HG03575 (cell line): ENCODE data around the gene CELF4.

ENCODE experiments used
- ATAC-seq: cut with Tn5 transposase; IDR thresholded peaks from one replicate; pipeline ENCODE4 v1.9.1; 2021; ENCODE audit not compliant: unreplicated experiment, insufficient number of reproducible peaks, low FRiP score; ENCODE audit errors: extremely low read depth

The CELF4 gene

DNA sequence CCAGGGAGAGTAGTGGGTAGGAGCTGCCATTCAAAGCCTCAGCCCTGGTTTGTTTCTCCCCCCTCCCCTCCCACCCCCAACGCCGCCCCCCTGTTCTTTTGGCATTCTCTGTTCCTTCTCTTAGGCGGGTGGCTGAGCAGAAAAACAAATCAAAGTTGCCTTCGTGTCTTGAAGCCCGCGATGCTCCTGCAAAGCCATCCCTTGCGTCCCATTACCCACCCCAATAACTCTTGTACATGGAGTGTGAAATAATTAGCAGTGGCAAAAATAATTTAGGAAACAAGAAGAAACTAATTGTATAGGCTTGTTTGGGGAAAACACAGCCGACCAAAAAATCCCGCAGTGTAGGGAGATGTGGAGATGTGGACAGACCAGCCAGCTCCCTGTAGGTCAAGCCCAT is 59.6 kb downstream of the CELF4 start:
- ATAC-seq: no peak

DNA sequence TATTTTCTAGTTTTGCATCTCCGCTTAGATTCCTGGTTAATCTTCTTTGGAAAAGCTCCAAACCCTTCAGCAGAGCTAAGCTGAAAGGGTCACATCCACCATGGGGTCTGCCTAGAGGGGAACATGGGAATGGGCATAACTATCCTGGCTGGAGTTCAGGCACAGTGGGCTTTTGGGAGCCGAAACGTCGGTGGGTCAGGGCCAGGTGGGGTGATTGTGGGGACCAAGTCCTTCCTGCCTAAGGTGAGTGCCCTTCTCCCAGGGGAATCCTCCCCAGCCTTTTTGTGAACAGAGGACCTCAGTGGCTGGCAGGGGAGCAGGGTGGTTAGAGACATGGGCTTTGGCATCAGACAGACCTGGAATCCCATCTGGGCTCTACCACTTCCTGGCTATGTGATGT is 60.3 kb downstream of the CELF4 start:
- ATAC-seq: no peak

DNA sequence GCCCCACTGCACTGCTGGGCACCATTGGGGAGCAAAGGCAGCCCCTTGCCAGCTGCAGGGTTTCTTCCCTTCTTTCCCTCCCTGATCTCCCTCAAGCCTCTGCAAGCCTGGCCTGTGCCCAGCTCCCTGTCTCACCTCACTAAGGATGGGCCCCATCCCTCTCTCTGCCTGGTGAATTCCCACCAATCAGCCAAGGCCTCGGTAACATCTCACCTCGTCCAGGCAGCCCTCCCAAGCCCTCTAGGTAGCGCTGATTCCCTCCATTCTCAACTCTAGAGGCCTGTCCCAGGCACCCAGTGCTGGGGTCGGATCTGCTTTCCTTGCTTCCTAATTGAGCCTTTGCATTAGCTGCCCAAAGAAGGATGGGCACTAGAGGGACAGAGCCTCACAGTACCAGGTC is 63.0 kb downstream of the CELF4 start:
- no peak for ATAC-seq

DNA sequence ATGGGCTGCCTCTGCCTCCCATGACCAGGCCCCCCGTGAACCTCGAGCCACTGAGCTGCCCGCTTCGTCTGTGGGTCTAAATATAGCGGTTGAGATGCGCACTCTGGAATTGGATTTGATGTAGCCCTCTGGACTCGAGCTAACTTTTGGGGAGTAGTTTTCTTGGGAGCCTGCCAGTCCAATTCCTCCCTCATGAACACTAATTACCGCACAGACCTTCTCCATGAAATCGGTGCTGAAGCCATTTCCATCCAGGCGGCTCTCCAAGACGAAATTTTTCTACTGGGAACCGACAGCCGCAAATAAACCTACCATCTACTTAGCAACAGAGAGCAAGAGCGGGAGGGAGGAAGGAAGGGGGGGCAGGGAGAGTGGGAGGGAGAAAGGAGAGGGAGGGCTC is 63.6 kb downstream of the CELF4 start:
- ATAC-seq: no peak

DNA sequence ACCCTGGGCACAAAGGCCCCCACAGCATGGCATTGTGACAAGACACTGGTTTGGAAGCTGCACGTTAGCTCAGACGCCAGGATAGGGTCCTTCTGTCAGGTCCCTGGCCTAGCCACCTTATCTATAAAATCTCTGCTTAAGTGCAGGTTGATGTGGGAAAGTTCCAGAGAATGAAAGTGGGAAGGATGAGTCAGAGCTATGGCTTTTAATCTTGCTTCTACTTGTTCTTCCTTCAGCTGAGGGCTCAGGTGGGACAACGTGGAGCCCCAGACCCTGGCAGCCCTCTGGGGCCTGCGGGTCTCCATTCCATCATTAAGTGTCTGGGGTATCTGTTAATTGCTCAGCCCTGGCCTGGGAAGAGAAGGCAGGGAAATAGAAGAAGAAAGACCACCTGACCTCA is 64.5 kb downstream of the CELF4 start:
- ATAC-seq: no peak

DNA sequence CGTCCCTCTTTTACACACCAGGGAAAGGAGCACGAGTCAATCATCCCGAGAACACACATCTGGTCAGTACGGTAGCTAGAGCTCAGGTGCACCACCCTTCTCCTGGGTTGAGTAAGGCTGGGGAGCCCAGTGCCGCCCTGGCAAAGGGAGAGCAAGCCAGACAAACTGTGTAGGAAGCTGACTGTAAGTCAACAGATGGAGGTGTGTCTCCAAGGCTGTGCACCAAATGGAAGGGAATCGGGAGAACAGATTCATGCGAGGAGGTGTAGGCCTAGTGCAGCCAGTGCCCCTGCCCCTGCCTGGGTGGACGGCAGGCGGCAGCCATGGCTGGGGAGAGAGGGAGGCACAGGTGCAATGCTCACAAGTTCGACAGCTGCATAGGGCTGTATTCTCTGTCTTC is 65.7 kb downstream of the CELF4 start:
- no peak for ATAC-seq

DNA sequence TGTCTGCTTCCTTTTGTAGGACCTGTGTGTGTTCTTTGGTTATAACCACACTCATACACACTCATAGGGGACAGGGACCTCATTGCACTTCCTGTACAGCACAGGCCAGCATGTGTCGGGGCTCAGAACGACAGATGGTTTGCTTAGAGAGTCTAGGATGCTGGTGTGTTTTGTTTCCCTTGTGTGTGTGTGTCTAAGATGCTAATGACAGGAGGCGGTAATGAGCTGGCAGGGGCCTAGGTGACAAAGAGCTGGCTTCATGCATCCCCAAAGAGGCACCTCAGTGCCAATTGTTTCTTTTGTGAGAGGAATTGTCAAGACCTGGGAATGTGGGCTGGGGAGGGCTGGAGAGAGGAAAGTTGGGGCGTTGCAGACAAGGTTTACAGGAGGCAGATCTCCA is 66.6 kb downstream of the CELF4 start:
- no peak for ATAC-seq

DNA sequence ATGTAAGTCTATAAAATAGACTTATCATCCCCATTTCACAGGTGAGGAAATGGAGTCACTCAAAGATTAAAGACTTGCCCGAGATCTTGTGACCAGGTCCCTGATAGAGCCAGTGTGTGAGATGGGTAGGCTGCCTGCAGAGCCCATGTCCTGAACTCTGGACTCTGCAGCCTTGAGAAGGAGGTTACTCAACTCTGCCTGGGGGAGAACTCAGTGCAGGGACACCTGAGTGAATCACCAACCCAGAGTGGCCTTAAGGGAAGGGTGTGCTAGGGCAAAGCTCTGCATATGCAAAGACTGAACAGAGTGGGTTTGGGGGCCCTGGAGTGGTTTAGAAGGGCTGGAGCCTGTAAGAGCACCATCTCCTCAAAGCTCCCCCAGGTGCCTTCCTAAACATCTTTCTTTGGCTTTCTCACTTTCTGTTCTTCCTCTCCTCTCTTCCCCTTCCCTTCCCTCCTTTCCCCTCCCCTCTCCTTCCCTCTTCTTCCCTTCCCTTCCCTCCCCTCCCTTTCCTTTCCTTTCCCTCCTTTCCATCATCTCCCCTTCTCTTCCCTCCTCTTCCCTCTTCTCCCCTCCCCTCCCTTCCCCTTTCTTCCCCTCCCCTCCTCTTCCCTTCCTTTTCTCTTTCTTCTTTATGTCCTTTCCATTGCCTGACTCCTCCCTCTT is 67.6 kb downstream of the CELF4 start:
- no peak for ATAC-seq

DNA sequence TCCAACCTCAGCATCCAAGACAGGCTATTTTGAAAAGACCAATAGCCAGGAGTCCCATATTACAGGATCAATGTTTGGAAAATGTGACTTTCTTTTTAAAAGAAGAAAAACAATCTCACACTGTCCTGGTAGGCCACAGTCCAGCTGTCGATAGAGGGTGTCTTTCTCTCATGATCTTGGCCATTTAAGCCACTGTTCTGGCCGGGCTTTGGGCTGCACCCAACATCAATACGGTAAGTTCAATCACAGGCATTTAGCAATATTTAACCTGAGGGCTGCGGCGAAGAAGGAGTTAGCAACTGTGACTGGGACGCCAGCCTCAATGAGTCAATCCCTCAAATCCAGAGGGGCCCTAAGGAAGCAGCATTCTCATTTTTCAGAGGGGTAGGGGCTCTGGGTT is 69.0 kb downstream of the CELF4 start:
- ATAC-seq: no peak

DNA sequence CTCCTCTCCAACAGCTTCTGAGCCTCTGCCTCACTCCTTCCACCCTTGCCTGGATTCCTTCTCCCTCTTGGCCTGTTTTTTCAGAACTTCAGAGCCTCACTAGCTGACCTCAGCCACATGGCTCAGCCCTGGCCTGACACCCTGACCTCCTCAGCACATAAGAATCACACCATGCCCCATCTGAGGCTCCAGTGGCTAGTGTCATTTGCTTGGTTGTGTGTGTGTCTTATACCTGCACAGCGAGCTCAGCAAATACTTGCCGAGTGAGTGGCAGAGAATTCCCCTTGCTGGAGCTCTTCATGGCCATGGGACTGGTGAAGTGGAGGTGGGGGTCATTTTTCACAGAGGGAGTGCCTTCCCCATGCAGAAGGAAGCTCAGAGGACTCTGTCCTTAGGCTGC is 70.2 kb downstream of the CELF4 start:
- ATAC-seq: no peak

DNA sequence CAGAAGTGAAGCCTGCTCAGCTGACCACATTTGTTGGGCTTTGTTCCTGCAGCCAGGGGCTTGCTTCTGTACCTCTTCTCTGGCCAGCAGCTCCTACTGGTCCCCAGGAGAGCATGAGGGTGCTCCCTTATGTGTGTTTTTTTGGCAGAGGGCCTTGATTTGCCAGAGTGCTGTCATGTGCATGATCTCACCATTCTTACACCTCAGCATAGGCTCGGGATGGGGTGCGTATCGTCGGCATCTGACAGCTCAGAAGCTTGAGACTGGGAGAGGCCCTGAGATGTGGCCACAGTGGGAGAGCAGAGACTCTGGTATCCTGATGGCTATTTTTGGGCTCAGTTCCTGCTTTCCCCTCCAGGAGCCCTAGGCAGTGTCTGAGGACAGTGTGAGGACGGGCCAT is 71.2 kb downstream of the CELF4 start:
- ATAC-seq: no peak

DNA sequence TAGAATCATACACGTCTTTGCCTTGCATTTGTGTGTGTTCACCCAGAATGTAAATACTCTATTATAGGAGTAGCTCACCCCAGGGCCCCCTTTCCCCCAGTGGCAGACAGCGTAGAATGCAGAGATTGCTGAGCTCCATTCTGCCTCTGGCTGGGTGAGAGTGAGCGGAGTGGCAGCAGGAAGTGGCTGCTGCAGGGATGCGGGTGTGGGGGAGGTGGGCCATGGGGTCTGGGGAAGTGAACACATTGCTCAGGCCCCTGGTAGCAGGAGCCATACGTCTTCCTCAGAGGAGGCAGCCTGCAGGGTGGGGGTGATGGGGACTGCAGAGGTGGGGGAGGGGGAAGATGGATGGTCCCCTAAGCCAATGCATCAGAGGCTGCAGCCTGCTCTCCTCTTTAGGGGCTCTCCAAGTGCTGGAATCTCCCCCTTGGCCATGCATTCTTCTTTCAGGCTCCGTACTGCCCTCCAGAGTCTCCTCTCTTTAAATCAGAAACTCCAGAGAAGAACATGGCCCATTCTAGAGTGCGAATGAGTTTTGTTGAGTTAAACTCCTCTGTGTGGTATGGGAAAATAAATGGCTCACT is 72.2 kb downstream of the CELF4 start:
- no peak for ATAC-seq

DNA sequence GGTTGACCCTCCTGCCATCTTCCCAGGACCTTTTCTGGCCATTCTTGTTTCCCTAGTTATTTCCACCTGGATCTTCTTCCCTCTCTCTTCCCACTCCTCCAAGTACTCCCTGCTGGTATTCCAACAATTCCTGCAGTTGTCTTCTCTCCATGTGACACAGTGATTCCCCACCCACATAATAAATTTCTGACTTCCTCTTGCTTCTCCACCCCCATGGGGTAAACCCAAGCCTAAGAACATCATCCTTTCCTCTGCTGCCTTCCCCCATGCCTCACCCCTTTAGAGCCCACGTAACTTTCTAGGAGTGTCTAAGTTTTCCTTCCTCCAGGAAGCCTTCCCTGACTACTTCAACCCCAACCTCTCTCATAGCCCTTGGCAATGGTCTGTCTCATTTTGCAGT is 72.6 kb downstream of the CELF4 start:
- ATAC-seq: no peak

DNA sequence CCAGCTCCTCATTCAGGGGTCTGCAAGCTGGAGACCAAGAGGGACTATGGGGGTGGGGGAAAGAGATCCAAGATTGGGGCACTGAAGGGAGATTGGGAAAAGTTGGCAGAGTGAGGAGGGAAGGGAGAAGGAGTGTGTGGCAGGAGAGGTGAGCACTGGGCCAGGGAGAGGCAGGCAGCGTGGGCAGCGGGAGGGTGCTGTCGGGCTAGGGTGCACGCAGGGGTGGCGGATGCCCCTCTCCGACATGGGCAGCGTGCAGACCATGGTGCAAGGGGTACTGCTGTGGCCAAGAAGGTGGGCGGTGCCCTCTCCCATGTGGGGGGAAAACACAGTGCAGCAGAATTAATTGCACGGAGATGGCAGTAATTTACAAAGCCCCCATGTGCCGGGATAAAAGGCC is 74.1 kb downstream of the CELF4 start:
- no peak for ATAC-seq

DNA sequence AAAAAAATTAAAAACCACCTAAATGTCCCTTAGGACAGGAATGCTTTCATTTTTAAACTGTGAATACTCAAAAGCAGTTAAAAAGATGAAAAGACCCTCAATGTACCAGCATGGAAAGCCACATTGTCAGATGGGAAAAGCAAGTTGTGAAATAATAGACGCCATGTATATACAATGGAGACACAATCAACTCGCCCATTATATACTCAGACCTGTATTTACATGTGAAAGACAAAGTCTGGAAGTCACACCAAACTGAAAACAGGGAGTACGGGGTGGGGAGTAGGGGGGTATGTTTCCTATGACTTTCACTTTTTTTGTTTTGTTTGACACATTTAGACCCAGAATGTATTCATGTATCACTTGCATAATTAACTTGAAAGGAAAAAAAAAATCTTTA is 75.6 kb downstream of the CELF4 start:
- no peak for ATAC-seq

DNA sequence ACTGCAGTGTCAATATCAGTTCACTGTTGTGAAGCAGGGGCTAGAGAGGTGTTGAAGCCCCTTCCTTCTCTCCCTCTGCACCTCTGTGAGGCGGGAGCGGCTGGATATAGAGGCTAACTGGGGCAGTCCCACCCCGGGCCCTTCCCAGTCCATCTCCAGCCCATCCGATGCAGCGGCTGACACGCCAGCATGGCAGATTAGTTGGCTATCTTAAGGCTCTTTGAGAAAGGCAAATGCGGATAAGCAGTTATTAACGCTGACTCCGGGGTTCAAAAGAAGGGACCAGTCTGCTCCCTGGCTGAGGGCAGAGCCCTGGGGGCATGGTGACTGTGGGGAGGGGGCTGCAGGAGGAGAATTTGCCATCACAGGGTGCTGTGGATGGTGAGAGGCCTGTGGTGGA is 76.6 kb downstream of the CELF4 start:
- ATAC-seq: no peak

DNA sequence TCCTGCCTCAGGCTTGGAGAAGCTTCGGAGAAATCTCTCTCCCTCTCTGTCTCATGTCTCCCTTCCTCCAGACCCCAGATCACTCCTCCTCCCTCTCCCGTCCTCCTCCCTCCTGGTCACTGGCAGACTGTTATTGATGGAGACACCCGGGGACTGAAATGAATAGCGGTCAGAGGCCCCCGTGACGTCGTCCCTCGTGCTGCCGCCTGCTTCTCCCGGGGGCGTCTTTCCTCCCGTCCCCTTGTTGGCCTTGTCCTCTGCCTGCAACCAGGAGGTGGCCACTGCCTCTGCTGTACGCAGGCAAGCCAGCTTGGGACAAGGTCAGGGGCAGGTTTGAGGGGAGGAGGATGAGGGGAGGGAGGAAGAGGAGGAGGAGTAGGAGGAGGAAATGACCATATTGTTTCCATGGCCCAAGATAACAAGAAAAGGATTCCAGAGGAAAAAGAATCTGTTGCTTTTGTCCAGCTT is 78.2 kb downstream of the CELF4 start:
- no peak for ATAC-seq

DNA sequence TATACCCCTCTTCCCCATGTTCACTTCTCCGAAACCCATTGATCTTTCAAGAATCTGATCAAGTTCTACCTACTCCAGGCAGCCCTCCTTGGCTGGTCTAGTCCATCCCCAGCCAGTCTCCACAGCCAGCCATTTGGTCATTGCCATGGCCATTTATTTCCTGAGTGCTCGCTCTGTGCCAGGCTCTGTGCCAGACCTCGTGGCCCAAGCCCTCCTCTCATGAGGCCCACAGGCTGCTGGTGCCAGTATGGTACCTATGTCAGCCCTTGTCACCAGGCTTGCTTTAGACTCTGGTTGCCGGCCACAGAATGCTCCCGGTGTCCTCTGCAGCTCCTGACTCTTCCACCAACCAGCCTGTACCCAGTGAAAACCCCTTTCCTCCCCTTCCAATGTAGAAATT is 78.8 kb downstream of the CELF4 start:
- ATAC-seq: no peak

DNA sequence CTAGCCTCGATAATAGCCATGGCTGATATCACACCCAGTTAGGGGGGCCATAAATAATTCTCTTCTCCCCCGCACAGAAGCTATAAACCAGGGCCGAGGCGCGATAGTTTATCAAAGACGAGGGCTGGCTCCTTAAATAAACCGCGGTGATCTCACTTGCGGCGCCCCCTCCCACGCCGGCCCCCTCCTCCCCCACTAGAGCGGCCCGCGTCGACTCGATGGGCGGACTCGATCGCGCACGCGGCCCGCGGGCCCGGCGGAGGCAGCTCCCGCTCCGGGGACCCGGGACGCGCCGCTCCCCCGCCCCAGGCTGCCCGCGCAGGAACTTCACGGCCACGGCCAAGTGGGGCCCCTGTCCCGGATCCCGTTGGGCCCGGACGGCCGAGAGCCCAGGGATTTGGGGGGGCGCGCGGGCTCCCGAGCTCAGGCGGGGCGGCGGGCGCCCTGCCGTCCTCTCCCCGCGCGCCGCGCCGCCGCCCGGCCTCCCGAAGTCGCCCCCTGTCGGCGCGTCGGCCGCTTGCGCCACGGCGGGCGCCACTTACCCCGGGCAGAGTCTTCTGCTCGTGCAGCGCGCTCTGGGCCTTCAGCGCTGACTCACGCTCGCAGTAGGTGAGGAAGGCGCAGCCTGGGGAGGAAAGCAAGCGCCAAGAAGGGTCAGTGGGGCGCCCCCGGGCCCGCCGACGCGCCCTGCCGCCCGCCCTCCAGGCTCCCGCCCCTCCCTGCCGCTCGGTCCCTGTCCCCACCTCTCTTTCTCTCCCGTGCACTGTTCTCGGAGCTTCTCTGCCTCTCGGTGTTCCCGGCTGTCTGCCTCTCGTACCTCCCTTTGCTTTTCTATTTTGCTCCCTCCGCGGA is 80.4 kb downstream of the CELF4 start:
- ATAC-seq: no peak
